HepG2 (cell line): ENCODE data around the gene ACAT2. TPM values are rescaled to one million over a fixed set of nuclear protein-coding genes. Genes with fewer than 3 reads are reported as not detected.

ENCODE experiments used
- ATAC-seq: fragments of 200-7000 bp; cut with Tn5 transposase; 3 replicates; pipeline ENCODE4 v1.9.1; 2020; ENCODE audit warnings: mild to moderate bottlenecking, moderate library complexity
- BruUV-seq: library from RNA; stranded (reverse); fragments of 400-500 nt; replicated peaks from 2 replicates; lab custom pipeline; 2021; lab: Mats Ljungman, UMichigan
- CTCF ChIA-PET: fragments of 300-600 bp; formaldehyde crosslinking; extraction: SDS; loops from one replicate; lab custom pipeline; 2021; ENCODE audit warnings: low total read pairs, inconsistent platforms, low intra/inter-chr PET ratio; lab: Yijun Ruan, JAX
- POLR2A ChIA-PET: fragments of 350-600 bp; sonication (Branson Sonifier 250); formaldehyde crosslinking; loops from one replicate; lab custom pipeline; 2020; ENCODE audit warnings: antibody characterized with exemption, inconsistent platforms; lab: Yijun Ruan, JAX
- DNase-seq: peaks from one replicate; pipeline ENCODE4 v3.0.0-alpha.2; 2015; ENCODE audit warnings: low spot score
- FAIRE-seq: peaks from 3 replicates; lab custom pipeline; 2011; peaks lifted over from hg19 to GRCh38; lab: Jason Lieb, UNC
- H2AFZ ChIP-seq: one replicate; pipeline ENCODE4 v1.6.1; 2011; ENCODE audit warnings: low read length, inconsistent platforms
- H3K27ac ChIP-seq: fragments of 300-600 bp; 3 replicates; pipeline ENCODE4 v1.8.0; 2011; ENCODE audit warnings: mixed run types, mild to moderate bottlenecking, mixed read lengths, low read length, inconsistent platforms; ENCODE audit not compliant: insufficient read depth; ENCODE audit errors: extremely low read length
- H3K27me3 ChIP-seq, 2 experiments: fragments of 200-600 bp in 1 of 2; 2 replicates in 1 of 2; 3 replicates in 1 of 2; pipeline versions ENCODE4 v1.6.0 to v1.8.0; 2011; ENCODE audit warnings: low read length in 2 of 2, mild to moderate bottlenecking in 2 of 2, moderate library complexity in 2 of 2, inconsistent platforms in 1 of 2; ENCODE audit not compliant: insufficient read depth in 2 of 2, control insufficient read depth in 1 of 2
- H3K36me3 ChIP-seq, 2 experiments: fragments of 200-600 bp in 1 of 2; replicated peaks in 1 of 2; 2 replicates in 1 of 2; 3 replicates in 1 of 2; pipeline versions ENCODE4 v1.5.1 to v1.8.0; 2011; ENCODE audit warnings: low read length in 2 of 2, inconsistent platforms in 1 of 2; ENCODE audit not compliant: insufficient read depth in 2 of 2, control insufficient read depth in 1 of 2
- H3K4me1 ChIP-seq: 2 replicates; pipeline ENCODE4 v1.5.1; 2012; ENCODE audit warnings: low read length, inconsistent platforms; ENCODE audit not compliant: insufficient read depth
- H3K4me2 ChIP-seq: 2 replicates; pipeline ENCODE4 v1.6.0; 2011; ENCODE audit warnings: low read depth, low read length, inconsistent platforms
- H3K4me3 ChIP-seq, 3 experiments: fragments of 200-600 bp in 1 of 3; sonication (generic), shearing (Covaris generic) in 1 of 3; replicated peaks in 1 of 3; 2 replicates each; pipeline ENCODE4 v1.5.1; 2011 to 2016; ENCODE audit warnings: low read length in 3 of 3, inconsistent platforms in 2 of 3, low read depth in 2 of 3, mild to moderate bottlenecking in 2 of 3, control low read depth in 1 of 3, mixed read lengths in 1 of 3; ENCODE audit not compliant: insufficient read depth in 1 of 3
- H3K79me2 ChIP-seq: one replicate; pipeline ENCODE4 v1.6.1; 2011; ENCODE audit warnings: low read length, inconsistent platforms; ENCODE audit not compliant: insufficient read depth
- H3K9ac ChIP-seq: 2 replicates; pipeline ENCODE4 v1.6.0; 2011; ENCODE audit warnings: mild to moderate bottlenecking, low read depth, low read length, inconsistent platforms; ENCODE audit not compliant: insufficient read depth
- H3K9me3 ChIP-seq: 2 replicates; pipeline ENCODE4 v1.5.1; 2012; ENCODE audit warnings: mild to moderate bottlenecking, low read length
- H4K20me1 ChIP-seq: 2 replicates; pipeline ENCODE4 v1.6.0; 2011; ENCODE audit warnings: inconsistent platforms, mild to moderate bottlenecking, low read length, moderate library complexity; ENCODE audit not compliant: insufficient read depth
- CTCF ChIP-seq: sonication (generic); formaldehyde crosslinking; IDR thresholded peaks from 2 replicates; pipeline ENCODE4 v1.5.0; 2020; ENCODE audit warnings: mild to moderate bottlenecking, missing genetic modification reagents, moderate library complexity
- DNMT1 ChIP-seq: sonication (generic); formaldehyde crosslinking; IDR thresholded peaks from 2 replicates; pipeline ENCODE4 v1.5.1; 2020; ENCODE audit warnings: mild to moderate bottlenecking, missing genetic modification reagents
- GABPA ChIP-seq, 2 experiments: IDR thresholded peaks; 2 replicates each; pipeline ENCODE4 v1.6.1; 2011 to 2016; ENCODE audit warnings: low read depth in 2 of 2, low read length in 1 of 2, missing biosample characterization in 1 of 2, missing genetic modification characterization in 1 of 2
- KMT2A ChIP-seq: sonication (generic); formaldehyde crosslinking; IDR thresholded peaks from 2 replicates; pipeline ENCODE4 v1.4.0; 2020; ENCODE audit warnings: missing genetic modification reagents
- SP140L ChIP-seq: sonication (generic); formaldehyde crosslinking; IDR thresholded peaks from 2 replicates; pipeline ENCODE4 v1.4.0; 2020; ENCODE audit warnings: missing genetic modification reagents, borderline replicate concordance
- U2AF1 ChIP-seq: fragments of 200-400 bp; formaldehyde crosslinking; optimal IDR thresholded peaks from 2 replicates; pipeline ENCODE3; 2017; ENCODE audit warnings: mild to moderate bottlenecking, low read depth, low read length
- WGBS: methylation state at CpG from one replicate; pipeline ENCODE4 v1.1.6; 2017; ENCODE audit warnings: low lambda C conversion rate; 5-methylcytosine and 5-hydroxymethylcytosine counted together
- in situ Hi-C: cut with HindIII; loops from 2 replicates; pipeline ENCODE4 v1.10.0; 2017; ENCODE audit warnings: low pct_unique_long_range_greater_than_20kb; ENCODE audit not compliant: extremely low pct_ligation_motif_present
- intact Hi-C: fragments of 100-400 bp; cut with micrococcal nuclease; formaldehyde crosslinking; loops from one replicate; pipeline ENCODE4 v1.10.0; 2022; ENCODE audit not compliant: unreplicated experiment
- polyA plus RNA-seq, 8 experiments: library from polyadenylated mRNA; depleted of rRNA in 3 of 8; stranded (reverse) in 7 of 8; unstranded in 1 of 8; fragments of >200 nt; fragmentation: Illumina TruSeq in 4 of 8; extraction: Trizol in 4 of 8; gene quantifications; 2 replicates each; pipeline versions ENCODE4 v1.2.1 to v1.2.3, GENCODE V29; 2011 to 2016; ENCODE audit warnings: low read depth in 4 of 8, missing spikeins in 1 of 8, mixed read lengths in 1 of 8; ENCODE audit not compliant: insufficient read depth in 1 of 8
- total RNA-seq, 5 experiments: library from RNA; depleted of rRNA; stranded (reverse); fragments of >200 nt; fragmentation: Illumina TruSeq; extraction: Trizol; gene quantifications; 2 replicates each; pipeline ENCODE4 v1.2.3, GENCODE V29; 2016; ENCODE audit warnings: low read depth in 1 of 5

ACAT2 gene
- total and polyA plus RNA-seq, 2 of the 13 experiments (the other 11 are each of a cell fraction or from before 2014, with no cell fraction given): 121 to 534 TPM

- no peak overlapping the region for H3K27ac ChIP-seq
- 99% methylated on average over 5 of the region's 5 CpGs for WGBS
- ChIA-PET POLR2A (interaction anchor here (1.1 kb wide), 1 partner anchor 12 kb away, joined by 3 read pairs; no protein-coding TSS in a partner anchor), CTCF (no interaction called here)
- H2AFZ ChIP-seq: no peak overlapping the region
- ATAC-seq (peak; percentile 21; the same call in 2 of the 3 replicates), FAIRE-seq (no peak), DNase-seq (no peak)
- in situ Hi-C loops: no loop called here
- no peaks in the 10 kb centered on the region for H3K79me2 ChIP-seq
- H3K4me1 ChIP-seq: no peaks in the 10 kb centered on the region
- intact Hi-C loops: no loop called here
- no peaks in the 10 kb centered on the region for H3K9me3 ChIP-seq
- no peaks in the 10 kb centered on the region for H3K27me3 ChIP-seq
- H3K4me2 ChIP-seq: no peak overlapping the region
- no TSS peak for BruUV-seq
- H3K36me3 ChIP-seq: no peaks in the 10 kb centered on the region
- no peak for TF ChIP-seq DNMT1 (CRISPR knock-in tag)
- no peak for TF ChIP-seq KMT2A (CRISPR knock-in tag)
- H3K4me3 ChIP-seq: no peak overlapping the region
- H3K9ac ChIP-seq: no peak overlapping the region
- no peaks in the 10 kb centered on the region; the same call in 1 of the 2 replicates for H4K20me1 ChIP-seq
Measured at GRCh38 chr6:159714404-159714803, 47.4 kb upstream of the ACAT2 start.

- Histone ChIP-seq H4K20me1 (no peaks in the 10 kb centered on the region; the same call in 1 of the 2 replicates), H3K9me3 (no peaks in the 10 kb centered on the region), H3K4me2 (no peak overlapping the region), H3K27ac (no peak overlapping the region), H3K4me1 (no peaks in the 10 kb centered on the region), H3K4me3 (no peak overlapping the region), H2AFZ (no peak overlapping the region), H3K36me3 (no peaks in the 10 kb centered on the region), H3K79me2 (no peaks in the 10 kb centered on the region), H3K9ac (no peak overlapping the region), H3K27me3 (no peaks in the 10 kb centered on the region)
- ChIA-PET CTCF (no interaction called here), POLR2A (interaction anchor here (1.8 kb wide), 1 partner anchor 12 kb away, joined by 6 read pairs; the partner anchor contains the start of gene WTAP)
- TF ChIP-seq GABPA (IDR thresholded peaks at IDR 0.05; ENCODE audit: low read depth, low read length) (no peak), GABPA (CRISPR knock-in tag; IDR thresholded peaks at IDR 0.05; ENCODE audit: low read depth) (0 out of 2 replicates have a peak, but pooled peaks have one; percentile 21), CTCF (peak; percentile 29; the same call in 1 of the 2 replicates), U2AF1 (no peak), SP140L (CRISPR knock-in tag) (no peak)
- no peak for ATAC-seq
- WGBS: 63% methylated on average over 3 of the region's 3 CpGs
- intact Hi-C loops: no loop called here
- FAIRE-seq: no peak
- BruUV-seq: no TSS peak
- in situ Hi-C loops: no loop called here
- DNase-seq: no peak
Measured at GRCh38 chr6:159715166-159715565, 46.7 kb upstream of the ACAT2 start.
